NCI-H146 (cell line): ENCODE results near the gene LRMDA.
A peak's percentile ranks its signal among the peaks of the same experiment; 100 is the strongest.

Experiments used
- DNase-seq: peaks from one replicate; lab custom pipeline; 2025; lab: John Stamatoyannopoulos, UW

LRMDA gene

GRCh38 chr10:76031769-76032699, 600.6 kb downstream of the LRMDA start:
- no peak for DNase-seq

DNA sequence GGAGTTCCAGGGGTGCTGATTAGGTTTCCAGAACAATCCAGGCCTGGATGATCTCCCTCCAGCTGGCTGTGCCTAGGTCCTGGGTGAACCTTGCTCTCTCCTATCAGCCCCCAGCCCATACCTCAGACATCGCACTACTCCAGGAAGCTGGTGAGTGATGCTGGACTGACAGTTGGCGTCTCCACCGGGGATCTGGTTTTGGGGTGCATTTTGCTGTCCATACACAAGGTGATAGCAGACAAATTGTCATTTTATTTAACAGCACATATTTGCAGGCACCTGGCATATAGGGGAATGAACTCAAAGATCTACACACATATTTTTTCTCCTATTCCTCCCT, 601.2 kb downstream of the LRMDA start:
- no peak for DNase-seq

DNA sequence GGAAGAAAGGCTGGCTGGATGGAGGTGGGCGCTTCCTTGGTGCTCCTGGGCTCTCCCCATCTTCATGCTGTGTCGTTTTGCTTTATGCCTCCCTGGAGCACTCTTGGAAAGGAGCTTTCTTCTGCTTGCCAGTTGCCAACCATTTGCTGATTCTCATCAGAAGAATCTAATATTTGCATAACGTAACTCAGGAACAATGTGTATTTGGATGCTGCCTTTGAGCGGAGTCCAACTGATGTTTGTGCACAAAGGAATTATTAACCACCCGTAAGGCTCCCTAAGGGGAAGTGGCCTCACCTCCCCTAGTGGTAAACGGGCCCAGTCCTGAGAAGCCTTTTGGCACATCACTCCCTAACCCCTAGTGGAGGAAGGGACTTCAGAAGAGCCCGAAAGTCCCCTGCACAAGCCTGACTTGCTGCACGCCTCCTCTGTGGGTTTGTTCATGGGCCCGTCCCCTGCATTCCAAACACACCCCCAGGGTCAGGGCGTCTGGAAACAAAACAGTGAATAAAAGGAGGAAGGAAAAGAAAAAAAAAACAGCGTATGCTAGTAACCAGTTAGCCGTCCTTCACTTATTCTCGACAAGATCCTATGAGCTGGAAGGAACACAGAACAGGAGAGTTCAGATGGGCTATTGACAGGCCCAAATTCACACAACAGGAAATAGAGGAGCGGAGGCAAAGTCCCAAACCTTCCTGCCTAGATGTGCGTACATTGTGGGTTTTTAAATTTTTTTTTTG, 602.2 kb downstream of the LRMDA start:
- DNase-seq, result no peak

- peak; percentile 74 for DNase-seq
Observed at GRCh38 chr10:76034353-76035205, 603.2 kb downstream of the LRMDA start.

GRCh38 chr10:76035206-76036110, 604.0 kb downstream of the LRMDA start:
- peak; percentile 62 for DNase-seq

DNA sequence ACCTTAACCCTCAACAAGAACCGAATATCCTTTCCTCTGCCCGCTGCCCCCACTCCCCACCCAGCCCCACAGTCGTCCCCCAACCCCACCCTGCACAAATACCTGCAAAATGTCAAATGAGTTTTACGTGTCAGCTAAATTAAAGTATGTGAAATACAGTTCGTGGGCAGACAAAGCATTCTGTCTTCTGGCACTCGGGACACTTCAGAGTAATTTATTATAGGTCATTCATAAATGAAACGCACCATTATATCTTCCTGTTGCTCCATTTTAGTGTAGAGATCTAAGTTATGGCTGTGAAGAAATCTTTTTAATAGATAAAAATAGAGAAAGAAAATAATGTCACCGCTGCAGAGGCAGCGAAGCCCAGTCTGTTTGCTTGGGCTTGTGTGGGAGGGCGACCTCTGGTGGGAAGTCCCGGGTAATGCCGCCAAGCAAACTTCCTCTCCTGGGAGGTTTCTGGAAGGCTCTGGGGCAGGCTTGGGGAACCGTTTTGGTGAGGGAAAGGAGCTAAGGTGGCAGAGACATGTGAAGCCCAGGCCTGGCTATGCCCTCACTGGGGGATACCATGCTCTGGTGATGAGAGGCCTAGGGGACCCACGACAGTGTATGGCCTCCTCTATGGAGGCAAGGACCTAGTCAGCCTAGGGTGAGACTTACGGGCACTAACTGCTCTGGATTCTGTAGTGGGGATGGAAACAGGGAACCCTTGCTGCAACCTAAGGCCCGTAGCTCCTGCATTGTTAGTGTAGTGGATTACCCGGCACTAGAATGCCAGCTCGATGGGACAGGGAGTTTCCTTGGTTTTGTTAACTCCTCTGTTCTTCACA, 604.9 kb downstream of the LRMDA start:
- peak; percentile 58 for DNase-seq

GRCh38 chr10:76036962-76037361, 605.5 kb downstream of the LRMDA start:
- DNase-seq, result no peak

GRCh38 chr10:76037531-76038155, 606.2 kb downstream of the LRMDA start:
- no peak for DNase-seq

DNA sequence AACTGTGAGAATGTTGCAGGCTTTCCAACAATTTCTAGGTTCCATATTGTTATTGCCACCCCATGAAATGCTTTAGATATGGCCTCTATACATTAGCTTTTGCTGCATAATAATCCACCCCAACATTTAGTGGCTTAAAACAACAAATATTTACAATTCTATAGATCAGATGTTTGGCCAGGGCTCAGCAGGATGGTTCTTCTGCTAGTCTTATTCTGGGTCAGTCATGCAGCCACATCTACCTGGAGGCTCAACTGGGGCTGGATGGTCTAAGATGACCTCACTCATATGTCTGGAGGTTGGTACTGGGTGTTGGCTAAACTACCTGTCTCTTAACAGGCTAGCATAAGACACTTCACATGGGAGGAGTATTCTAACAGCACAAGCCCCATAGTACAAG, 607.3 kb downstream of the LRMDA start:
- no peak for DNase-seq

DNA sequence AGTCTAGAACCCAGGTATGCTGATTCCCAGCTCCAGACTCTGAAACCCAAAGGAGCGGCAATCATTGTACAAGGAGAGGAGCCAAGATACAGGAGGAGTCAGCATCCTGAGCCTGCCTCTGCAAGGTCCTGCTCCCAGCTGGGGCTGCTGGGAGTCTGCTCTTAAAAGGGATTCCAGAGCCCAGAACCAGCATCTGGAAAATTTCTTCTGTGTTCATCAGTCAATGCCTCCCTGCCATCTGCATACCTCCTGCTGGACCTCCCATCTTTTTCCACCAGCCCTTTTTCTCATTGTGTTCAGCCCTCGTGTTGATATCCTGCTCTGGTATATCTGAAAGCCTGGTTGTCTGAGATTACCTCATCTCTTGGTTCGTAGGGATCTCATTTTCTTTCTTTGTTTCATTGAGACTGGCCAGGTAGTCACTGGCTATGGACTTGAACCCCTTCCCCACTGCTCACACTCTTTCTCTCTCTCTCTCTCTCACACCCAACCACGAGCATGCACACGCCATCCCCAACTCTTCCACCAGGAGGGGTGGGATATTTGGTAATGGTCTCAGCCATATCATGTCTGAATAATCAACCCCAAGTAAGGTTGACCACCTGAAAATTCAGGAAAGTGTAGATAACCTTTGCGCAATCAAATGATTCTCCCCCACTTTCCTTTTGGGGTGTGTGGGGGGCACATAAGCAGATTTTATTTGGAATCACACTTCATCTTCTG, 608.8 kb downstream of the LRMDA start:
- DNase-seq, result peak; percentile 19

GRCh38 chr10:76040830-76041220, 609.4 kb downstream of the LRMDA start:
- no peak for DNase-seq

DNA sequence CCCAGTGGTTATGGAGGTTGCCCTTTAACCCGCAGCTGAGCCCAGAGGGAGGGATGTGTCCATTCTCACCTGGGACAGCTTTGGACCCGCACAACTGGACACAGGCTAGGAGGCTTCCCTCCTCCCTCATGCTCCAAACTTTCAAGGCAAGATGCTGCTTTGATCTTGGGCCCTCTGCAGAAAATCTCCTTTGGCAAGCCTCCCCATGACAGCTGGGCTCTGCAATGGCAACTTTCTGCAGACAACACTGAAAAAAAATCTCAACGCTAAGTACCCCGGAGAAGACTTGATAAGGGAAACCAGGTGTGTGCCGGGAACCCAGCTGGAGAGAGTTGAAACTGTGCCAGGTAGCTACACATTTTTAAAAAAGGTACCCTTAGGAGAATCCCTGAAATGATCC, 610.1 kb downstream of the LRMDA start:
- peak; percentile 39 for DNase-seq

- DNase-seq, result no peak
Observed at GRCh38 chr10:76043261-76043660, 611.8 kb downstream of the LRMDA start.

- DNase-seq, result no peak
Observed at GRCh38 chr10:76044751-76045150, 613.3 kb downstream of the LRMDA start.

DNA sequence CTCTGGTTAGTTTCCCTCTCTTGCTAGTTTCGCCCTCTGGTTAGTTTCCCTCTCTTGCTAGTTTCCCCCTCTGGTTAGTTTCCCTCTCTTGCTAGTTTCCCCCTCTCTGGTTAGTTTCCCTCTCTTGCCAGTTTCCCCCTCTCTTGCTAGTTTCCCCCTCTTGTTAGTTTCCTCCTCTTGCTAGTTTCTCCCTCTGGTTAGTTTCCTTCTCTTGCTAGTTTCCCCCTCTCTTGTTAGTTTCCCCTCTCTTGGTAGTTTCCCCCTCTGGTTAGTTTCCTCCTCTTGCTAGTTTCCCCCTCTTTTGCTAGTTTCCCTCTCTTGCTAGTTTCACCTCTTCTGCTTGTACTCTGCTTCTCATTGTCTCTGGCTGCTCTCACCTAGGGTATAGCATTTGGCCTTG, 613.8 kb downstream of the LRMDA start:
- no peak for DNase-seq

GRCh38 chr10:76047521-76047920, 616.1 kb downstream of the LRMDA start:
- no peak for DNase-seq

DNA sequence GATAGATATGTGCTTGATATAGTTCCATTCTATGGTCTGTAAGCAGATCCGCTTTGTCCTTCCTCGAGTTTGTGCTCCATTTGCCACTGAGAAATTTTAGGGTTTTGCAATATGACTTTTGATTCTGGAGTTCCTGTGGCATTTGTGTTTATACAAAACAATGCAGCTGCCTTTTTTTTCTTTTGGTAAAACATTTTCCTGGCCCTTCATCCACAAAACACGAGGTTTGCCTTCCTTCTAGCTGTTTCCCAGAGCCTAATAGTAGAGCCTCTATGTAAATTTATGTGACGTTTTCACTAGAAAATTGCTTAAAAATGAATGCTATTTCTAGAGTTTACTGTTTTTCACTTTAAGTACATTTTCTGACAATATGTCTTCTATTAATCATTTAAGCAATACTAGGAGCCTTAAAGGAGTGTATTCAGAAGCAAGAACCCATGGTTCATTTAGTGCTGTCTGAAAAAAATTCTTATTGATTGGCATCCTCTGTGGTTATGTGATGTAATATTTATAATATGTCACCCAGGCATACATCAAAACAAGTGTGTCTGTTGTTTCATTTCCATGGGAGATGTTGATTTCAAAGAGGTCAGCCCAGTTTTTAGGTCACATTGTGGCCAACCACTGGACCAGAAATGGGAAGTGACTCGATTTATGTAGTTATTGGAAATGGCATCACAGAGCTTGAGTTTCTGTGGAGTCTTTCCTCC, 618.3 kb downstream of the LRMDA start:
- DNase-seq, result no peak

- DNase-seq, result no peak
Observed at GRCh38 chr10:76050291-76050625, 618.8 kb downstream of the LRMDA start.
